ENCODE measurements around the gene DDX42.
"Not testable (repeated sequence)": the region's sequence is repeated elsewhere in the genome, so short reads cannot be mapped to it uniquely, and the experiment has no call there.

Gene DDX42

GRCh38 chr17:63780507-63780906 is 6.5 kb downstream of the DDX42 start:
- no peak for DNase-seq

- DNase-seq: no peak
Measured at GRCh38 chr17:63780928-63781327, 7.0 kb downstream of the DDX42 start.

GRCh38 chr17:63783522-63783921 is 9.6 kb downstream of the DDX42 start:
- no peak for DNase-seq

- no peak for DNase-seq
Measured at GRCh38 chr17:63785556-63785955, 11.6 kb downstream of the DDX42 start.

- no peak for DNase-seq
Measured at GRCh38 chr17:63786117-63786516, 12.1 kb downstream of the DDX42 start.

- no peak for DNase-seq
Measured at GRCh38 chr17:63786971-63787711, 13.2 kb downstream of the DDX42 start.

- DNase-seq: no peak
Measured at GRCh38 chr17:63790057-63790456, 16.1 kb downstream of the DDX42 start.

GRCh38 chr17:63792055-63792729 is 18.2 kb downstream of the DDX42 start:
- no peak for DNase-seq

GRCh38 chr17:63796375-63796774 is 22.4 kb downstream of the DDX42 start:
- DNase-seq: not testable (repeated sequence)

GRCh38 chr17:63798572-63799106 is 24.7 kb downstream of the DDX42 start:
- DNase-seq: no peak

GRCh38 chr17:63800783-63801182 is 26.8 kb downstream of the DDX42 start:
- DNase-seq: no peak

GRCh38 chr17:63804328-63804727 is 30.4 kb downstream of the DDX42 start:
- no peak for DNase-seq

- DNase-seq: no peak
Measured at GRCh38 chr17:63805591-63805990, 31.6 kb downstream of the DDX42 start.

GRCh38 chr17:63809970-63810369 is 36.0 kb downstream of the DDX42 start:
- DNase-seq: no peak

GRCh38 chr17:63816123-63816522 is 42.2 kb downstream of the DDX42 start:
- no peak for DNase-seq

GRCh38 chr17:63816669-63817068 is 42.7 kb downstream of the DDX42 start:
- no peak for DNase-seq

- DNase-seq: no peak
Measured at GRCh38 chr17:63817736-63818385, 43.9 kb downstream of the DDX42 start.

- DNase-seq: no peak
Measured at GRCh38 chr17:63819131-63819530, 45.2 kb downstream of the DDX42 start.

GRCh38 chr17:63819585-63820537 is 45.9 kb downstream of the DDX42 start:
- DNase-seq: no peak

- DNase-seq: no peak
Measured at GRCh38 chr17:63820963-63821561, 47.1 kb downstream of the DDX42 start.

GRCh38 chr17:63821804-63822203 is 47.8 kb downstream of the DDX42 start:
- no peak for DNase-seq

- DNase-seq: no peak
Measured at GRCh38 chr17:63822537-63822936, 48.6 kb downstream of the DDX42 start.
